ENCODE results near the gene TPCN2.

Gene TPCN2

GRCh38 chr11:69097263-69097662, 48.5 kb downstream of the TPCN2 start:
- DNase-seq: no peak

- DNase-seq: no peak
These were observed 50.4 kb downstream of the TPCN2 start for GRCh38 chr11:69099180-69099579.

GRCh38 chr11:69100454-69101114, 51.9 kb downstream of the TPCN2 start:
- DNase-seq: no peak

- peak; percentile 60 for DNase-seq
These were observed 52.5 kb downstream of the TPCN2 start for GRCh38 chr11:69101115-69101791.

- DNase-seq: no peak
These were observed 53.3 kb downstream of the TPCN2 start for GRCh38 chr11:69101792-69102695.

GRCh38 chr11:69102732-69103615, 54.2 kb downstream of the TPCN2 start:
- no peak for DNase-seq

- DNase-seq: no peak
These were observed 55.6 kb downstream of the TPCN2 start for GRCh38 chr11:69104212-69104855.

GRCh38 chr11:69104856-69105395, 56.2 kb downstream of the TPCN2 start:
- no peak for DNase-seq

- no peak for DNase-seq
These were observed 56.8 kb downstream of the TPCN2 start for GRCh38 chr11:69105461-69106030.

GRCh38 chr11:69106031-69106811, 57.5 kb downstream of the TPCN2 start:
- no peak for DNase-seq

- DNase-seq: no peak
These were observed 58.7 kb downstream of the TPCN2 start for GRCh38 chr11:69107413-69107812.

- no peak for DNase-seq
These were observed 59.3 kb downstream of the TPCN2 start for GRCh38 chr11:69108030-69108429.

GRCh38 chr11:69108559-69108958, 59.8 kb downstream of the TPCN2 start:
- no peak for DNase-seq

- DNase-seq: no peak
These were observed 60.4 kb downstream of the TPCN2 start for GRCh38 chr11:69109101-69109500.

GRCh38 chr11:69110451-69110850, 61.7 kb downstream of the TPCN2 start:
- no peak for DNase-seq

- DNase-seq: no peak
These were observed 63.2 kb downstream of the TPCN2 start for GRCh38 chr11:69111624-69112542.

- DNase-seq: no peak
These were observed 64.5 kb downstream of the TPCN2 start for GRCh38 chr11:69113226-69113625.

- no peak for DNase-seq
These were observed 65.1 kb downstream of the TPCN2 start for GRCh38 chr11:69113646-69114340.

GRCh38 chr11:69114362-69114761, 65.6 kb downstream of the TPCN2 start:
- no peak for DNase-seq

All from NCI-H748 treated with DMSO at 0.1 percent for 48 hours (cell line).